SK-N-SH (cell line): ENCODE measurements around the gene CCDC68. TPM values are rescaled to one million over a fixed set of nuclear protein-coding genes. Genes with fewer than 3 reads are reported as not detected.

Experiments used
- CTCF ChIA-PET: fragments of 300-600, 350-600 bp; formaldehyde crosslinking; extraction: SDS; loops from one replicate; lab custom pipeline; 2021; lab: Yijun Ruan, JAX
- POLR2A ChIA-PET: fragments of 350-600 bp; sonication (Branson Sonifier 250); formaldehyde crosslinking; extraction: SDS; loops from one replicate; lab custom pipeline; 2020; ENCODE audit warnings: antibody characterized with exemption, inconsistent platforms; lab: Yijun Ruan, JAX
- DNase-seq: peaks from one replicate; pipeline ENCODE4 v3.0.0; 2012
- H2AFZ ChIP-seq: fragments of 200-600 bp; sonication (generic); 2 replicates; pipeline ENCODE4 v1.8.1; 2016; ENCODE audit warnings: antibody characterized with exemption, mild to moderate bottlenecking, low read depth
- H3F3A ChIP-seq: fragments of 200-600 bp; sonication (generic); replicated peaks from 2 replicates; pipeline ENCODE3; 2016; ENCODE audit warnings: antibody characterized with exemption, mild to moderate bottlenecking; ENCODE audit not compliant: insufficient read depth
- H3K27ac ChIP-seq, 2 experiments: fragments of 200-500 bp in 1 of 2; fragments of 200-600 bp in 1 of 2; sonication (Bioruptor generic) in 1 of 2; sonication (generic), shearing (Covaris generic) in 1 of 2; 2 replicates each; pipeline versions ENCODE4 v1.5.1 to v1.6.1; 2014 to 2016; ENCODE audit warnings: low read depth in 2 of 2, inconsistent platforms in 1 of 2, low read length in 1 of 2, mild to moderate bottlenecking in 1 of 2, mixed read lengths in 1 of 2
- H3K27me3 ChIP-seq: fragments of 200-600 bp; sonication (generic), shearing (Covaris generic); 2 replicates; pipeline ENCODE4 v1.6.1; 2016; ENCODE audit warnings: mixed run types; ENCODE audit not compliant: insufficient read depth
- H3K36me3 ChIP-seq, 2 experiments: fragments of 200-500 bp in 1 of 2; fragments of 200-600 bp in 1 of 2; sonication (Bioruptor generic) in 1 of 2; sonication (generic) in 1 of 2; replicated peaks in 1 of 2; 2 replicates each; pipeline versions ENCODE3 to v1.5.1; 2014 to 2016; ENCODE audit warnings: low read length in 1 of 2, mild to moderate bottlenecking in 1 of 2; ENCODE audit not compliant: insufficient read depth in 2 of 2, control insufficient read depth in 1 of 2
- H3K4me1 ChIP-seq, 2 experiments: fragments of 200-500 bp in 1 of 2; fragments of 200-600 bp in 1 of 2; sonication (Bioruptor generic) in 1 of 2; sonication (generic), shearing (Covaris generic) in 1 of 2; 2 replicates each; pipeline versions ENCODE4 v1.5.1 to v1.6.1; 2014 to 2016; ENCODE audit warnings: low read depth in 1 of 2, low read length in 1 of 2, mixed run types in 1 of 2; ENCODE audit not compliant: insufficient read depth in 2 of 2, control insufficient read depth in 1 of 2
- H3K4me2 ChIP-seq: fragments of 200-600 bp; sonication (generic), shearing (Covaris generic); 2 replicates; pipeline ENCODE4 v1.6.1; 2017; ENCODE audit warnings: mixed run types
- H3K4me3 ChIP-seq, 2 experiments: fragments of 200-500 bp in 1 of 2; fragments of 200-600 bp in 1 of 2; sonication (Bioruptor generic) in 1 of 2; sonication (generic), shearing (Covaris generic) in 1 of 2; 2 replicates each; pipeline versions ENCODE4 v1.5.1 to v1.8.1; 2014 to 2016; ENCODE audit warnings: low read depth in 2 of 2, inconsistent platforms in 1 of 2, low read length in 1 of 2, mild to moderate bottlenecking in 1 of 2, mixed read lengths in 1 of 2, moderate library complexity in 1 of 2
- H3K79me2 ChIP-seq: fragments of 200-600 bp; sonication (generic); 2 replicates; pipeline ENCODE4 v1.8.1; 2017; ENCODE audit warnings: mild to moderate bottlenecking; ENCODE audit not compliant: insufficient read depth
- H3K9ac ChIP-seq: fragments of 200-600 bp; sonication (generic); 2 replicates; pipeline ENCODE4 v1.6.1; 2017; ENCODE audit warnings: mixed run types
- H3K9me2 ChIP-seq: fragments of 200-600 bp; sonication (generic); 2 replicates; pipeline ENCODE4 v1.6.1; 2017; ENCODE audit warnings: mixed run types
- H3K9me3 ChIP-seq: fragments of 200-600 bp; sonication (generic); 2 replicates; pipeline ENCODE4 v1.6.1; 2017; ENCODE audit warnings: mixed run types, mild to moderate bottlenecking, moderate library complexity
- H4K20me1 ChIP-seq: fragments of 200-600 bp; sonication (generic); 2 replicates; pipeline ENCODE4 v1.6.1; 2017; ENCODE audit warnings: mild to moderate bottlenecking, mixed run types; ENCODE audit not compliant: insufficient read depth
- CHD2 ChIP-seq: fragments of 150-350 bp; IDR thresholded peaks from 2 replicates; pipeline ENCODE4 v1.6.1; 2018; ENCODE audit warnings: low read length; ENCODE audit not compliant: partially characterized antibody
- ELF1 ChIP-seq: IDR thresholded peaks from 2 replicates; pipeline ENCODE4 v1.4.0; 2012
- EP300 ChIP-seq, 2 experiments: IDR thresholded peaks; 2 replicates each; pipeline versions ENCODE4 v1.4.0 to v1.6.1; 2012; ENCODE audit warnings: borderline replicate concordance in 1 of 2, low read depth in 1 of 2, low read length in 1 of 2
- EZH2phosphoT487 ChIP-seq: fragments of 200-600 bp; sonication (generic); IDR thresholded peaks from 2 replicates; pipeline ENCODE4 v1.6.1; 2017; ENCODE audit warnings: low read depth, mixed run types, mild to moderate bottlenecking, antibody characterized with exemption, moderate library complexity, borderline replicate concordance
- FOSL2 ChIP-seq: IDR thresholded peaks from 2 replicates; pipeline ENCODE4 v1.4.0; 2012; ENCODE audit warnings: low read depth, mild to moderate bottlenecking, moderate library complexity, borderline replicate concordance
- FOXJ3 ChIP-seq: sonication (generic); formaldehyde crosslinking; IDR thresholded peaks from 2 replicates; pipeline ENCODE4 v1.5.1; 2020; ENCODE audit warnings: mild to moderate bottlenecking, missing genetic modification reagents
- FOXM1 ChIP-seq: IDR thresholded peaks from 2 replicates; pipeline ENCODE4 v1.4.0; 2012; ENCODE audit warnings: low read depth, mild to moderate bottlenecking
- GABPA ChIP-seq: IDR thresholded peaks from 2 replicates; pipeline ENCODE4 v1.4.0; 2012; ENCODE audit warnings: low read depth, mild to moderate bottlenecking
- GATA2 ChIP-seq: sonication (generic); formaldehyde crosslinking; IDR thresholded peaks from 2 replicates; pipeline ENCODE4 v1.5.0; 2020; ENCODE audit warnings: mild to moderate bottlenecking, missing genetic modification reagents
- JUND ChIP-seq: IDR thresholded peaks from 2 replicates; pipeline ENCODE4 v1.4.0; 2012
- MXI1 ChIP-seq: IDR thresholded peaks from 2 replicates; pipeline ENCODE4 v1.6.1; 2012; ENCODE audit warnings: mild to moderate bottlenecking, low read depth, low read length, improper control_type of control experiment
- NFIC ChIP-seq: IDR thresholded peaks from 2 replicates; pipeline ENCODE4 v1.4.0; 2012; ENCODE audit warnings: borderline replicate concordance
- RAD21 ChIP-seq: IDR thresholded peaks from 2 replicates; pipeline ENCODE4 v1.6.1; 2012; ENCODE audit warnings: mild to moderate bottlenecking, low read length
- RCOR1 ChIP-seq: fragments of 150-350 bp; IDR thresholded peaks from 2 replicates; pipeline ENCODE4 v1.6.1; 2017; ENCODE audit warnings: antibody characterized with exemption, low read length
- RXRA ChIP-seq: IDR thresholded peaks from 2 replicates; pipeline ENCODE4 v1.4.0; 2012; ENCODE audit warnings: low read depth, mild to moderate bottlenecking, borderline replicate concordance
- SMC3 ChIP-seq: IDR thresholded peaks from 2 replicates; pipeline ENCODE4 v1.6.1; 2012; ENCODE audit warnings: low read depth, low read length, improper control_type of control experiment
- TCF12 ChIP-seq: IDR thresholded peaks from 2 replicates; pipeline ENCODE4 v1.4.0; 2012
- YY1 ChIP-seq: IDR thresholded peaks from 2 replicates; pipeline ENCODE4 v1.4.0; 2012; ENCODE audit warnings: low read depth, mild to moderate bottlenecking
- WGBS: methylation state at CpG from one replicate; pipeline ENCODE4 v1.1.6; 2017; ENCODE audit warnings: low lambda C conversion rate; 5-methylcytosine and 5-hydroxymethylcytosine counted together
- polyA plus RNA-seq, 3 experiments: library from polyadenylated mRNA; depleted of rRNA; stranded (reverse); fragments of >200 nt; gene quantifications; 2 replicates each; pipeline ENCODE4 v1.2.3, GENCODE V29; 2012
- TF ChIP-seq, protein P1 (sequence below): IDR thresholded peaks from 2 replicates; pipeline ENCODE4 v1.4.0; 2012; ENCODE audit warnings: low read depth, borderline replicate concordance
- TF ChIP-seq, protein P2 (sequence below): fragments of 150-350 bp; IDR thresholded peaks from 2 replicates; pipeline ENCODE4 v1.6.1; 2017; ENCODE audit warnings: antibody characterized with exemption, low read length, low read depth, borderline replicate concordance

Gene CCDC68
- polyA plus RNA-seq, 1 of the 3 experiments (the other 2 are of a cell fraction) = not detected

DNA sequence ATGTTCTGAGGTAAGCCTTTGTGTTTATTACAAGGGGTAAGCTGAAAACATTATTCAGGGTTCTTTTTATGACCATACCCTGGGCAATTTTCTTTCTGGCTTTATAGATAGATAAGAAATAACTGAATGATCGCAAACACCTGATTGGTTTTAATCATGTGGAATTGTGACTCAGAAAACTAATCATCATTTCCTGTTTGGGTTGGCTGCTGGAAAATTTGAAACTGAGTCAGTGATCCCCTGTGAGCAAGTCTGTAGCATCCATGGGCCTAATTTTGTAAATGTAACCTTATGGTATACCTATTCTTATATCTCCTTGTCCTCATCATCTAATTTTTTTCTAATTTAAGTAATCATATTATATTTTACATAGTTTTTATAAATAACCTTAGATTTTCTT, 34.3 kb downstream of the CCDC68 start:
- POLR2A ChIA-PET = no interaction called here
- H3K79me2 ChIP-seq = no peaks in the 10 kb centered on the region
- no peaks in the 10 kb centered on the region for H3K36me3 ChIP-seq
- no peaks in the 10 kb centered on the region for H3F3A ChIP-seq
- TF ChIP-seq EP300 (IDR thresholded peaks at IDR 0.05; ENCODE audit: borderline replicate concordance in 1 of 2, low read depth in 1 of 2, low read length in 1 of 2) (no peak), JUND (peak; percentile 36), TCF12 (peak; percentile 11; the same call in 1 of the 2 replicates), RXRA (no peak), ELF1 (no peak)
- TF ChIP-seq, all 33 proteins: peak for 2
- no peak for DNase-seq
- CTCF ChIA-PET = interaction anchor here (1.2 kb wide), 1 partner anchor 17 kb away, joined by 3 read pairs; no protein-coding TSS in a partner anchor
- Histone ChIP-seq H3K4me1 (0 out of 4 replicates have a peak, but pooled peaks cover 0 to 4% of the 10 kb centered on the region in 2 experiments), H3K4me3 (no peak overlapping the region), H3K27ac (no peak overlapping the region), H3K27me3 (no peaks in the 10 kb centered on the region), H3K9ac (no peak overlapping the region), H2AFZ (no peak overlapping the region), H3K9me3 (no peaks in the 10 kb centered on the region), H3K4me2 (no peak overlapping the region), H3K9me2 (no peaks in the 10 kb centered on the region), H4K20me1 (no peaks in the 10 kb centered on the region)
- WGBS = 78% methylated on average over 1 of the region's 1 CpG

DNA sequence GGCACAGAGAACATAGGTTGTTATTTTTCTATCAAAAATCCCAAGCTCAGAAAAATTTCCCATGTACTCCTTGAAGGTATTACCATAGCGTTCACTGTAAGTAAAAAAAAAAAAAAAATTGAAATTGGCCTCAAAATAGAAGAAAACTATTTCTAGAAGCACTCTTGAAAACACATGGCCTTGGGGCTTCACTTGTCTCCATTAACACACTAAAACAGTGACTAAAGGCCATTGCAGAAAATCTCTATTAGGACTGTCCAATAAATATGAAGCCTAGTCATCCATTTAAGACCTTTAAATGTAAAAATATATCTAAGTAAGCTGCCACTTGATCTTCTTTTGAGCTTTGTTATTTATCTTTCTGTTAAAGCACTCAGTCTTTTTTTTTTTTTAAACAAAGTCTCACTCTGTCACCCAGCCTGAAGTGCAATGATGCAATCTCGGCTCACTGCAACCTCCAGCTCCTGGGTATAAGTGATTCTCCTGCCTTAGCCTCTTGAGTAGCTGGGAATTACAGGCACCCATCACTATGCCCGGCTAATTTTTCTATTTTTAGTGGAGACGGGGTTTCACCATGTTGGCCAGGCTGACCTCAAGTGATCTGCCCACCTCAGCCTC, 35.8 kb downstream of the CCDC68 start:
- H3F3A ChIP-seq = no peaks in the 10 kb centered on the region
- ChIA-PET CTCF (interaction anchor here (0.7 to 0.8 kb wide), 2 partner anchors 252 to 624 kb away, joined by 3 to 4 read pairs; no protein-coding TSS in a partner anchor), POLR2A (no interaction called here)
- no peaks in the 10 kb centered on the region for H3K9me2 ChIP-seq
- no peak for DNase-seq
- no peak overlapping the region for H3K4me3 ChIP-seq
- no peak overlapping the region for H3K9ac ChIP-seq
- no peaks in the 10 kb centered on the region for H3K9me3 ChIP-seq
- H3K27ac ChIP-seq = no peak overlapping the region
- no peak overlapping the region for H3K4me2 ChIP-seq
- no peaks in the 10 kb centered on the region for H3K79me2 ChIP-seq
- H3K27me3 ChIP-seq = no peaks in the 10 kb centered on the region
- no peaks in the 10 kb centered on the region for H4K20me1 ChIP-seq
- H3K4me1 ChIP-seq = peaks cover 2 to 9% of the 10 kb centered on the region in 2 experiments; a peak in 2 of 4 replicates
- TF ChIP-seq EZH2phosphoT487 (no peak), GATA2 (CRISPR knock-in tag) (no peak), FOXM1 (no peak), NFIC (no peak), MXI1 (no peak)
- TF ChIP-seq, protein P1, sequence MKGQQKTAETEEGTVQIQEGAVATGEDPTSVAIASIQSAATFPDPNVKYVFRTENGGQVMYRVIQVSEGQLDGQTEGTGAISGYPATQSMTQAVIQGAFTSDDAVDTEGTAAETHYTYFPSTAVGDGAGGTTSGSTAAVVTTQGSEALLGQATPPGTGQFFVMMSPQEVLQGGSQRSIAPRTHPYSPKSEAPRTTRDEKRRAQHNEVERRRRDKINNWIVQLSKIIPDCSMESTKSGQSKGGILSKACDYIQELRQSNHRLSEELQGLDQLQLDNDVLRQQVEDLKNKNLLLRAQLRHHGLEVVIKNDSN = no peak
- TF ChIP-seq, all 33 proteins: peak for 0
- whole genome bisulfite sequencing = 94% methylated on average over 4 of the region's 4 CpGs
- Histone ChIP-seq H3K36me3 (no peaks in the 10 kb centered on the region), H2AFZ (no peak overlapping the region)

DNA sequence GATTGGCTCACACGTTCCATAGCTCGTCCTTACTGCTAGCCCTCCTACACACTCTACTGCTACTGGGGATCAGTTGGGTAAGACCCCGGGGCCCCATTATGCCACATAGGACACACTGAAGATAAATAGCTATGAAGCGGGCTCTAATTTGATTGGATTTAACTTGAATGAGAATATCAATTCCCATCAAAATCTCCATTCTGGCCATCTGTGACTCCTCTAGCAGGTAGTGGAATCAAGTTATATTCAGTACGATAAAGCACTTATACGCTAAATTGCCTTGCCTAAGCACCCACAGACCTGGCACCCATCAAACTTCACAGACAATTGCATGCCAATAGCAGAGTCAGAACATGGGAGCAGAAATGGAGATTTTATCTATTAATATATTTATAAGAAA, 39.8 kb downstream of the CCDC68 start:
- Histone ChIP-seq H4K20me1 (no peaks in the 10 kb centered on the region), H3K4me1 (peaks cover 0 to 26% of the 10 kb centered on the region in 2 experiments; a peak in 2 of 4 replicates), H3K79me2 (no peaks in the 10 kb centered on the region), H3K4me2 (no peak overlapping the region), H3K9ac (no peak overlapping the region), H3K27ac (peak overlapping the region in 1 of 2 experiments; percentile 93; a peak in 2 of 4 replicates), H3K27me3 (no peaks in the 10 kb centered on the region), H3K9me3 (no peaks in the 10 kb centered on the region), H3K9me2 (no peaks in the 10 kb centered on the region), H2AFZ (no peak overlapping the region), H3F3A (no peaks in the 10 kb centered on the region), H3K36me3 (no peaks in the 10 kb centered on the region), H3K4me3 (no peak overlapping the region)
- WGBS = 73% methylated on average over 6 of the region's 6 CpGs
- ChIA-PET POLR2A (interaction anchor here (0.9 kb wide), 1 partner anchor 93 kb away, joined by 3 read pairs; no protein-coding TSS in a partner anchor), CTCF (interaction anchor here (1.2 to 2.8 kb wide), 3 partner anchors 9 to 48 kb away, joined by 3 to 11 read pairs (median 4); no protein-coding TSS in a partner anchor)
- DNase-seq = peak; percentile 39
- no peak for TF ChIP-seq YY1
- TF ChIP-seq FOXJ3 (CRISPR knock-in tag) = peak; percentile 63; the same call in 1 of the 2 replicates
- no peak for TF ChIP-seq FOSL2
- TF ChIP-seq EP300 (IDR thresholded peaks at IDR 0.05; ENCODE audit: borderline replicate concordance in 1 of 2, low read depth in 1 of 2, low read length in 1 of 2) = peak in 1 of 2 experiments; percentile 93; a peak in 2 of 4 replicates
- TF ChIP-seq CHD2 = peak; percentile 48
- TF ChIP-seq GATA2 (CRISPR knock-in tag) = peak; percentile 80
- TF ChIP-seq, protein P2, sequence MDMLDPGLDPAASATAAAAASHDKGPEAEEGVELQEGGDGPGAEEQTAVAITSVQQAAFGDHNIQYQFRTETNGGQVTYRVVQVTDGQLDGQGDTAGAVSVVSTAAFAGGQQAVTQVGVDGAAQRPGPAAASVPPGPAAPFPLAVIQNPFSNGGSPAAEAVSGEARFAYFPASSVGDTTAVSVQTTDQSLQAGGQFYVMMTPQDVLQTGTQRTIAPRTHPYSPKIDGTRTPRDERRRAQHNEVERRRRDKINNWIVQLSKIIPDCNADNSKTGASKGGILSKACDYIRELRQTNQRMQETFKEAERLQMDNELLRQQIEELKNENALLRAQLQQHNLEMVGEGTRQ = no peak
- TF ChIP-seq GABPA = no peak
- TF ChIP-seq RCOR1 = peak; percentile 79; the same call in 1 of the 2 replicates
- TF ChIP-seq SMC3 = no peak
- no peak; the same call in 1 of the 2 replicates for TF ChIP-seq RAD21
- no peak for TF ChIP-seq TCF12
